Fibroblast of upper back skin (primary cell): ENCODE results near the gene BRCC3.
"Not testable (repeated sequence)": the region's sequence is repeated elsewhere in the genome, so short reads cannot be mapped to it uniquely, and the experiment has no call there.

Experiments
- DNase-seq: peaks from one replicate; pipeline ENCODE4 v3.0.0-alpha.2; 2013

Gene BRCC3

GRCh38 chrX:155061760-155062159 lies 9.5 kb upstream of the BRCC3 start:
- no peak for DNase-seq

DNA sequence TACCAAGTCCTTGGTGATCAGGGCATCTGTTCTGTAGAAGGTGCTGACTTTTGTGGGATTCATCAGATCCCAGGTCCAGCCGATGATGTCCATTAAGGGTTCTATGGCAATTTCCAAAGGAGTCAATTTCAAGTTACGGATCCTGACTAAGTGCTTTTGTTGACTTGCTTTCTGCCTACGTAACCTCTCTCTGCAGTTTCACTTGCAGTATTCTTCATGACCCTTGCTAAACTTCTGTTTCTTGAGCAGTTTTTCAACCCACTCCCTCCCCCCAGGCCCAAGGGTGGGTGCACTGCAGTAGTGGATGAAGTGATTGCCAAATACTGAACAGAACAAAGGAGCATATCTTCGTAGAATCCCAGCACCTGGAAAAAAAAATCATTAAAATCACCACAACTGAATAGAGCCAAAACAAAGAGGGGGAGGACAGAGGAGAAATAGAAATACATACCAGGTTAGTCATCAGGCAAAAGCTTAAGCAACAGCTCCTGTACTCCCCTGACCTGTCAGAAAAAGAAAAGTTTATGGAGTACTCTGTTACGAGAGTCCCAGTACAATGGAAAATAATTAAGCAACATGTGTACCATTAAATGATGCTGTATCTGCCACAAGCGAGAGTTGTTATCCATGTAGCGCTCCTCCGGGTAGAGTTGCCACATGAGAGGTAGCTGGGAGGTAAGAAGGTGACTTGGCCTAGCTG lies 6.1 kb upstream of the BRCC3 start:
- peak; percentile 36 for DNase-seq

GRCh38 chrX:155068165-155068564 lies 3.1 kb upstream of the BRCC3 start:
- peak; percentile 14 for DNase-seq

DNA sequence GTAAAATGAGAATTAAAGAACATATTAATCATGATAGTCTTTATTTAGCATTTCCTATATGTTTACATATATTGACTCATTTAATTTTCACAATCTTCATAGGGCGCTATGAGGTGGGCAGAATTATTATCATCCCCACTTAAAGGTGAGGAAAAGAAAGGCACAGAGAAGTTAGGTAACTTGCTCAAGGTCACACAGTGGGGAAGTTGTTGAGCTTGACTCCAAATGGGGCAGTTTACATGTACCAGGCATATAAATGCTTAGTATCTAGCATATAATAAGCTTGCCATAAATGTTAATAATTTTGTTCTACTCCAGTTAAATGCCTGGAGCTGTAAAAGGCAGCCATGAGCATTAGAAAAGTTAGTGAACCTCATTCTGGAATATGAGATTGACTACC lies 1.9 kb upstream of the BRCC3 start:
- no peak for DNase-seq

DNA sequence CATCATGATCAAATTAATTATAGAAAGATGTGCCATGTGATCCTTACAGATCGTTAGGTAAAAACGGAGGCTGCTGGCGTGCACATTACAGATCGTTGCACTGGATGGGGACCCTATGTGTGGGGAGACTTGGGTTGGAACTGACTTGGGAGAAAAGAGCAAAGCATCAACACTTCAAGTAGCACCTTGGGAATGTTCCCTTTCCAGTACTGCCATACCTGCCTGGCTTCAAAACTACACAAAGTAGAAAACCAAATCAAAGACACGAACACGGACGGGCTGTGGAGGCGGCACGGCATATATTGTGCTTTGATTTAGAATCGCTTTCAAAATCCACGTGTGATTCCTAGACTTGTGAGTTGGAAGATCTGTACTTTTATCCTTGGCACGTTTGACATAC lies 1.3 kb upstream of the BRCC3 start:
- DNase-seq, result no peak

DNA sequence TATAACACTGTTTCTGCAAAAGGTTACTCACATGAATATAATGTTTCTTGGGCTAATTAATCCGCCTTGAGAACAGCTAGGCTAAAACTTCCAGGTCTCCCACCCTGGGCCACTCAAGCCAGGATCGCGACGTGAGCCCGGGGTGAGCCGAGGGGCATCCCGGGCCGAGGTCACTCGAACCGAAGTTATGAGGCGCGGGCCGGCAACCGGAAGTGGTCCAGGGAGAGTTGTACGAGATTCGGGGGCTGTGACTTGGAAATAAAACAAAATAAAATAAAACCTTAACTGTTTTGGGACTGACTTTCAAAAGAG lies 689 bp upstream of the BRCC3 start:
- no peak for DNase-seq

DNA sequence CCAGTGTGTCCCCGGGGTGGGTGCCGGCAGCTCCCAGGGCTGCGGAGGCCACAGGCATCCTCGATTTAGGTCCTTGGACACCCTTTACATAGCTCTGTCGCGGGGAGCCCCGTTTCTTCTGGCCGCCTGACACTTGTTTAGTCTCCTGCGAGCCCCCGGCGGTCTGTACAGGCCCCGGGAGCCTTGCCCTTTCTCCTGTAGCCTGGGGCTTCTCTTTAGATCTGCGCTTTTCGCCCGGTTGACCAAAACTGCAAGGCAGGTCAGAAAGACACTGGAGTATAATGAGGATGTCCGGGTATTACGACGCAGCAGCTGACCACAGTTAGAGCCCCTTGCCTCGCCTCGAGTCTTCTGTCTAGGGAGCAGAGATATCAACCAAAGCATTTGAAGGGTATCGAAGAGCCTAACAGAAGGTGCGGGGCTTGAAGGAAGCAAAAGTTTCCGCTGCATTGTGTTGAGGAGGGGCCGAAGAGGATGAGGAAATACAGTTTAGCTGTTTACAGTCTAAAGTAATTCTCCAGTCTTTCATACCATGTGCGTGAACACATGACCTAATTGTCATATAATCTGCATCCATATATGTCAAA lies 479 bp downstream of the BRCC3 start:
- DNase-seq, result no peak

- DNase-seq, result peak; percentile 24
Measured at GRCh38 chrX:155086202-155086840, 15.0 kb downstream of the BRCC3 start.

GRCh38 chrX:155086961-155087735 lies 15.8 kb downstream of the BRCC3 start:
- DNase-seq, result no peak

DNA sequence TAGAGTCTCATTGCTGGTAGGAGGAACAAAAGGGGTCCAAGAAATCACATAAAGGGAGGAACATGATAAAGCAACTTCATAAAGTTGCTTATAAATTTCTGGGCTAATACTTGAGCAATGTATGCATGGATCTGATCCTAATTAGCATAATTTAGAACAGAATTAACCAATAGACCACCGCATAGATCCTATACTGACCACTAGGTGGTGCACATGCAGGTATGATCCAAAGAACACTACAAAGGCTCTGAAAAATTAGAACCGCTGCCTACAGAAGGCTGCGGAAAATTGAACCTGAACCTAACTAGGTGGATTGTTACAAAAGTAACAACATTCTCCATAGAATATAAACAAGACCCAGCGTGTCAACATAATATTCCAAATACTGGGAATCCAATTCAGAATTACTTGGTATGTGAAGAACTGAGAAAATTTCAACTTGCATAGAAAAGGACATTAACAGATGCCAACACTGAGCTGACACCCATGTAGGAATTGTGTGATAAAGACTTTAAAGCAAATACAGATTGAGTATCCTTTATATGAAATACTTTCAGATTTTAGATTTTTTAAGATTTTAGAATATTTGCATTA lies 23.3 kb downstream of the BRCC3 start:
- peak; percentile 12 for DNase-seq

DNA sequence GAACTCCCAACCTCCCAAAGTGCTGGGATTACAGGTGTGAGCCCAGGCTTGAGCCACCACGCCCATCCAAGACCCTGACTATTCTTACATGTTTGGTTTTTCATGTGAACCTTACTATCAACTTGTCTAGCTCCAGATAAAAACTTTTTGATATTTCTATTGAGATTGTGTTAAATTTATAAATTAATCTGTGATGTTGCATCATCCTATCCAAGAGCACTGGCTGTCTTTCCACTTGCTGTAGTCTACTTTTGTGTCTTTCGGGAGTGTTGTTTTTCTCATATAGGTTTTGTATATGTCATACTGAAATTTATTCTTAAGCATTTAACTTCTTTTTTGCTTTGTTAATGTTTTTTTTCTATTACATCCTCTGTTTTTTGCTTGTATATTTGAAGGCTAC lies 34.6 kb downstream of the BRCC3 start:
- DNase-seq, result no peak

DNA sequence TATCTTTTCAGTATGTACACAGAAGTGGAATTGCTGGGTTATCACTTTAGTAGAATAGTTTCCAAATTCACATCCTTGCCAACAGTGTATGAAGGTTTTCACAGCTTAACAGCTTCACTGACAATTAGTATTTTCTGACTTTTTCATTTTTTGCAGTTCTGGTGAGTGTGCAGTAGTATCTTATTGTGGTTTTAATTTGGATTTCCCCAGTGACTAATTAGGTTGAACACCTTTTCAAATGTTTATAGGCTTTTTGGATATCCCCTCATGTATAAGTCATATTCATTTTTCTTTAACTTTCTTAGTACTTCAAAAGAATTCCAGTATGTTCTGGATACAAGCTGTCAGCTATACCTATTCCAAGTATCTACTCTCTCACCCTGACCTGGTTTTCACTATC lies 37.1 kb downstream of the BRCC3 start:
- DNase-seq, result no peak

GRCh38 chrX:155112171-155112570 lies 40.9 kb downstream of the BRCC3 start:
- peak; percentile 17 for DNase-seq

GRCh38 chrX:155113097-155113496 lies 41.8 kb downstream of the BRCC3 start:
- no peak for DNase-seq

- DNase-seq, result no peak
Measured at GRCh38 chrX:155115174-155115819, 44.0 kb downstream of the BRCC3 start.

GRCh38 chrX:155127465-155127864 lies 56.2 kb downstream of the BRCC3 start:
- no peak for DNase-seq

DNA sequence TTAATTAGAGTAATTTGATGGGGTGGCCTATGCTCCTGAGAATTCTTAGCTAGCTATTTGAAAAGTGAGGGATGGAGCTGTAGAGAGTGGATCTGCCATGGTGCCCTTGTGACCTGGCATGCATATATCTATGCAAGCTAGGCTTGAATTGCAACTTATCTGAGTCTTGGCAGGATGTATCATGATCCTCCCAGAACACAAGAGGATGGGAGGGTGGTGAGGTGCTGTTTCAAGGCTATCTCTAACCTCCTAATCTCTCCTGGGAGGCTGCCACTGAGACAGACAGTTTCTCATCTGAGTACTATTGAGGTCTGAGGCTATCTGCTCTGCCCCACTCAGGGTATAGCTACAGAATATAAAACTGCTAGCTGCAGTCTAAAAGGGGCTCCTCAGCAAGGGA lies 56.6 kb downstream of the BRCC3 start:
- DNase-seq, result no peak

- DNase-seq, result no peak
Measured at GRCh38 chrX:155132110-155132509, 60.8 kb downstream of the BRCC3 start.

GRCh38 chrX:155134255-155134654 lies 62.9 kb downstream of the BRCC3 start:
- no peak for DNase-seq

- no peak for DNase-seq
Measured at GRCh38 chrX:155143959-155144548, 72.7 kb downstream of the BRCC3 start.

GRCh38 chrX:155144926-155145325 lies 73.6 kb downstream of the BRCC3 start:
- no peak for DNase-seq

DNA sequence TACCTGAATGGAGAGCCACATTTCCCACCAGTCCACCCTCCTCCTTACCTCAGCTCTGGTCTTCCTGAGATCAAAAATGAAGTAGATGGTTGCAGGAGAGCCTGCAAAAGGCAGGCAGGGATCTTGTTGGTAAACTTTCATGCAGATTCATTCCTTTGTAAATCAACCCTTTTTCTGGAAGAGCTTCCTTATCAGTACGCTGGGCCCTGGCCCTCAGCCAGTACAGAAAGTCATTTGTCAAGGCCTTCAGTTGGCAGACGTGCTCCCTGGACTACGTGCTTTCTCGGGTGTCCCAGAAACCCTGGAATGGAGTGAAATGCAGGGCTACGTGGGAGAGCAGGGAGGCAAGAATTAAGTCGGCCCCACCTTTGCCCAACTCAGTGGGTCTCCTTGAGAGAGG lies 76.3 kb downstream of the BRCC3 start:
- DNase-seq, result not testable (repeated sequence)

- DNase-seq, result not testable (repeated sequence)
Measured at GRCh38 chrX:155148166-155148565, 76.9 kb downstream of the BRCC3 start.
